Parathyroid adenoma (tissue), 2 donors: ENCODE measurements around the gene UNC119.

ENCODE experiments used
- H2AFZ ChIP-seq: fragments of 300-600 bp; sonication (generic); one replicate; pipeline ENCODE4 v1.7.0; 2017; ENCODE audit warnings: antibody characterized with exemption, mild to moderate bottlenecking
- H3K27ac ChIP-seq: fragments of 300-600 bp; sonication (generic); one replicate; pipeline ENCODE4 v1.7.0; 2017
- H3K27me3 ChIP-seq: fragments of 300-600 bp; sonication (generic); one replicate; pipeline ENCODE4 v1.7.0; 2017; ENCODE audit warnings: low read length; ENCODE audit not compliant: control insufficient read depth, insufficient read depth
- H3K36me3 ChIP-seq: fragments of 300-600 bp; sonication (generic); one replicate; pipeline ENCODE4 v1.7.0; 2017; ENCODE audit warnings: low read length; ENCODE audit not compliant: control insufficient read depth, insufficient read depth
- H3K4me1 ChIP-seq: fragments of 300-600 bp; sonication (generic); one replicate; pipeline ENCODE4 v1.7.0; 2017; ENCODE audit warnings: control low read depth
- H3K4me2 ChIP-seq: fragments of 300-600 bp; sonication (generic); one replicate; pipeline ENCODE4 v1.7.0; 2017; ENCODE audit warnings: low read length
- H3K4me3 ChIP-seq: fragments of 300-600 bp; sonication (generic); one replicate; pipeline ENCODE4 v1.7.0; 2017; ENCODE audit warnings: low read depth, low read length
- H3K79me2 ChIP-seq: fragments of 300-600 bp; sonication (generic); one replicate; pipeline ENCODE4 v1.7.0; 2017; ENCODE audit warnings: control low read depth
- H3K9ac ChIP-seq: fragments of 300-600 bp; sonication (generic); one replicate; pipeline ENCODE4 v1.7.0; 2017; ENCODE audit warnings: mild to moderate bottlenecking
- H3K9me3 ChIP-seq: fragments of 300-600 bp; sonication (generic); one replicate; pipeline ENCODE4 v1.7.0; 2017; ENCODE audit warnings: low read length; ENCODE audit not compliant: control insufficient read depth
- TF ChIP-seq, protein P1 (sequence below): fragments of 300-600 bp; sonication (generic); IDR thresholded peaks from one replicate; pipeline ENCODE4 v1.7.0; 2017; ENCODE audit warnings: antibody characterized with exemption, mild to moderate bottlenecking
- donor health status: primary hyperparathyroidism.

The UNC119 gene

DNA sequence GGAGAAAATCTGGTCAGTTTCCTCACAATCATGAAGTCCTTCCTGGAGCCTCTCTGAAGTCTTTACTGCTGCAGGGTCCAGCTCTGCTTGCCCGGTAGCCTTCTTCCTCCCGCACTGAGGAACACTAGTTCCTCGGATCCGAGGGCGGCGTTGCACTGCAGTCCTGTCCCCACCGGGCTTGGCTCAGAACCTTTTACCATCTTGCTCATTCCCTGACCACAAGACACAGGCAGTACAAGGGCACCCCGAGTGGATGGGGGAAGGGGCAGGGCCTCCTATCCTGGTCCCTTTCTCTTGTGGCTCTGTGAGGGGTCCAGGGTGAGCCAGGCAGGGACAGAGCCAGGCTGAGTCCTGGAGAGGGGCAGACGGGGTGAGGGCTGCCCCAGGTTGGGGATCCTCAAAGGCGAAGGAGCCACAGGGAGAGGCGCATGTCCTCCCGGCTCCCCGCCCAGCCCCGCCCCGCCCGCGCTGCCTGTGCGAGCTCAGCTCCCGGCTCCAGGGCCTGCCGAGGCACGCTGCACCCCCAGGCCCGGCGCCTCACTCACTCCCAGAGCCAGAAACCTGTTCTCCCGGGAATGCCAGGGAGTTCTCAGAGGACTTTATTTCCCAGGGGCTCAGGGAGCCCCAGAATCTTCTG, 44.7 kb downstream of the UNC119 start:
- Histone ChIP-seq H3K36me3 (no peaks in the 10 kb centered on the region), H3K27ac (no peak overlapping the region), H3K4me1 (peaks cover 3% of the 10 kb centered on the region), H3K9me3 (no peaks in the 10 kb centered on the region), H3K79me2 (no peaks in the 10 kb centered on the region), H3K9ac (no peak overlapping the region), H2AFZ (no peak overlapping the region), H3K4me2 (no peak overlapping the region), H3K4me3 (no peak overlapping the region), H3K27me3 (no peaks in the 10 kb centered on the region)
- TF ChIP-seq, protein P1, sequence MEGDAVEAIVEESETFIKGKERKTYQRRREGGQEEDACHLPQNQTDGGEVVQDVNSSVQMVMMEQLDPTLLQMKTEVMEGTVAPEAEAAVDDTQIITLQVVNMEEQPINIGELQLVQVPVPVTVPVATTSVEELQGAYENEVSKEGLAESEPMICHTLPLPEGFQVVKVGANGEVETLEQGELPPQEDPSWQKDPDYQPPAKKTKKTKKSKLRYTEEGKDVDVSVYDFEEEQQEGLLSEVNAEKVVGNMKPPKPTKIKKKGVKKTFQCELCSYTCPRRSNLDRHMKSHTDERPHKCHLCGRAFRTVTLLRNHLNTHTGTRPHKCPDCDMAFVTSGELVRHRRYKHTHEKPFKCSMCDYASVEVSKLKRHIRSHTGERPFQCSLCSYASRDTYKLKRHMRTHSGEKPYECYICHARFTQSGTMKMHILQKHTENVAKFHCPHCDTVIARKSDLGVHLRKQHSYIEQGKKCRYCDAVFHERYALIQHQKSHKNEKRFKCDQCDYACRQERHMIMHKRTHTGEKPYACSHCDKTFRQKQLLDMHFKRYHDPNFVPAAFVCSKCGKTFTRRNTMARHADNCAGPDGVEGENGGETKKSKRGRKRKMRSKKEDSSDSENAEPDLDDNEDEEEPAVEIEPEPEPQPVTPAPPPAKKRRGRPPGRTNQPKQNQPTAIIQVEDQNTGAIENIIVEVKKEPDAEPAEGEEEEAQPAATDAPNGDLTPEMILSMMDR, result no peak

DNA sequence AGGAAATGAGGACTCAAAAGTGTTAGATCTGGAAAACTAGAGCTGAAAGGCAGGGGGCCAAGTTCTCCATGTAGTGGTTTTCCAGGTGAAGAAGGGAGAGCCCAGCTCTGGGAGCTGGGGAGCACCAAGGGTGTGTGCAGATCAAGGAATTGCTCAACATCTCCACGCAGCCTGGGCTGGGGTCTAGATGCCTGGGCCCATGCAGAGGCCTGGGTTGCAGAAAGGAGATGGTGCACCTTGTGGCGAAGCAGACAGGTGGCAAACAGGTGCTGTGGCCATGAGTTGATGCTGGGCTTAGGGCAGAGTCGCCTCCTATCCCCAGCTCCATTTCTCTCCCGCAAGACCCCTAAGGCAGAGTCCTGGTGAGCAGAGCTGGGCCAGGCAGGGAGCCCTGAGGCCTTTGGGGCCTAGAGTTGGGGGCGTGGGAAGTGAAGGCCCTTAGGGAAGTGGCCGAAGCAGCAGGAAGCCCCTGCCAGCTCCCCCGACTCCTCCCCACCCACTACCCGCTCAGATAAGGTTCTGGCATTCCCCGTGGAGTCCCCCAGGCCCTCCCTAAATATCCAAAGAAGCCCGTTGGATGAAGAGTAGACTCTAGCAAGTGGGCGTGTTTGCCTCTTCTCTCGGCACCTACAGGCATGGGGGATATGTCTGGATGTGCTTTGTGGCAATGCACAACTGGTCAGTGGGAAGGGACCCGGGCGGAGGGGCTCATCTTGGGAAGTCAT, 45.5 kb downstream of the UNC119 start:
- TF ChIP-seq, protein P1, result no peak
- Histone ChIP-seq H2AFZ (no peak overlapping the region), H3K9ac (no peak overlapping the region), H3K9me3 (no peaks in the 10 kb centered on the region), H3K27ac (no peak overlapping the region), H3K27me3 (no peaks in the 10 kb centered on the region), H3K4me2 (no peak overlapping the region), H3K4me3 (no peak overlapping the region), H3K36me3 (no peaks in the 10 kb centered on the region), H3K4me1 (peaks cover 3% of the 10 kb centered on the region), H3K79me2 (no peaks in the 10 kb centered on the region)

DNA sequence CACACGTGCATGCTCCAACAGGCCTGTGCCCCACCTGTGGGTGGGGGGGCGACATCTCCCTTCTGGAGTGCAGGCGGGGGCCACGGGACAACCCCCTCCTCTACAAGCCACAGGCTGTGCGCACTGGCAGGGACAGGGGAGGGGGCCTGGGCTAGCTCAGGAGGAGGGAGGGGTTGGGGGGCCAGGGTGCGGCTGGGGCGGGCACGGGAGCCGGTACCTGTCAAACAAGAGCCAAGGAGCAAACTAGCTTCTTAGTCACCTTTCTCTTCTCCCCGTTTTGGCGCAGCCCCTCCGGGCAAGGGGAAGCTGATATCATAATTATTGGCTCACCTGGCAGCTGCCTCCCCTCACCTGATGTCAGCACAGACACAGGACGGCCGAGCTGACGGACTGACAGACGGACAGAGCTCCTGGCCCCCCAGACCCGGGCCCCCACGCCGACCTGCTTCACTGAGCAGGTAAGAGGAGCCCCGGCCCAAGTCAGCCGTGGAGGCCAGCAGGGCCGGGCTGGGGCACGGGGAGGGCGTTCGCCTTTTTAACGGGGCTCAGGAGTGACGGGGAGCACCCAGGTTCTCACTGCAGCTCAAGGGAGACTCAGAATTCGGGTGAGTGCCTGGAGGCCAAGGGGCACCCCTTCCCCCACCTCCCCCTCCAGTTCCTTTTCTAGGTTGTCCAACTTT, 46.3 kb downstream of the UNC119 start, which contains the start of gene FOXN1:
Gene FOXN1, plus strand, starts transcription at position 363 of the 680 bp plus-strand sequence. CDS start 17,622 bp downstream, outside the sequence.
- TF ChIP-seq, protein P1, result no peak
- H3K27me3 ChIP-seq, result no peaks in the 10 kb centered on the region
- H3K9me3 ChIP-seq, result no peaks in the 10 kb centered on the region
- no peak within 1 kb of the TSS for H3K27ac ChIP-seq
- H3K4me2 ChIP-seq, result no peak within 1 kb of the TSS
- no peak within 1 kb of the TSS for H3K4me3 ChIP-seq
- H3K79me2 ChIP-seq, result no peaks in the 10 kb centered on the region
- H2AFZ ChIP-seq, result peak within 1 kb of the TSS; percentile 22
- H3K9ac ChIP-seq, result no peak within 1 kb of the TSS
- peaks cover 3% of the 10 kb centered on the region for H3K4me1 ChIP-seq
- H3K36me3 ChIP-seq, result no peaks in the 10 kb centered on the region

DNA sequence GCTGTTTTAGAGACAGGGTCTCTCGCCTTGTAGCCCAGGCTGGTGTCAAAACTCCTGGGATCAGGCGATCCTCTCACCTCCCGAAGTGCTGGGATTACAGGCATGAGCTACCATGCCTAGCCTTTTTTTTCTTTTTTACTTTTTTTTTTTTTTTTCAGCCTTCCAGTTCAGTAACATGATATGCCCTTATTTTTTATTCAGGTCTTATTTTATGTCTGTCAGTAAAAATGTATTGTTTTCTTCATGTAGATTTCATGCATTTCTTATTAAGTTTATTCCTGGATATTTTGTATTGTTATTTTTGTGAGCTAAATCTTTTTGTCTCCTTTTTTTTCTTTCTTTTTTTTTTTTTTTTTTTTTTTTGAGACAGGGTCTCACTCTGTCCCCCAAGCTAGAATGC, 49.0 kb downstream of the UNC119 start:
- no peak overlapping the region for H3K4me3 ChIP-seq
- no peaks in the 10 kb centered on the region for H3K36me3 ChIP-seq
- H3K27ac ChIP-seq, result no peak overlapping the region
- H3K27me3 ChIP-seq, result no peaks in the 10 kb centered on the region
- H3K9ac ChIP-seq, result no peak overlapping the region
- no peak overlapping the region for H3K4me2 ChIP-seq
- TF ChIP-seq, protein P1, result no peak
- H3K9me3 ChIP-seq, result no peaks in the 10 kb centered on the region
- H2AFZ ChIP-seq, result no peak overlapping the region
- H3K79me2 ChIP-seq, result no peaks in the 10 kb centered on the region
- no peaks in the 10 kb centered on the region for H3K4me1 ChIP-seq
